ENCODE measurements around the gene PTPN1.

PTPN1 gene

DNA sequence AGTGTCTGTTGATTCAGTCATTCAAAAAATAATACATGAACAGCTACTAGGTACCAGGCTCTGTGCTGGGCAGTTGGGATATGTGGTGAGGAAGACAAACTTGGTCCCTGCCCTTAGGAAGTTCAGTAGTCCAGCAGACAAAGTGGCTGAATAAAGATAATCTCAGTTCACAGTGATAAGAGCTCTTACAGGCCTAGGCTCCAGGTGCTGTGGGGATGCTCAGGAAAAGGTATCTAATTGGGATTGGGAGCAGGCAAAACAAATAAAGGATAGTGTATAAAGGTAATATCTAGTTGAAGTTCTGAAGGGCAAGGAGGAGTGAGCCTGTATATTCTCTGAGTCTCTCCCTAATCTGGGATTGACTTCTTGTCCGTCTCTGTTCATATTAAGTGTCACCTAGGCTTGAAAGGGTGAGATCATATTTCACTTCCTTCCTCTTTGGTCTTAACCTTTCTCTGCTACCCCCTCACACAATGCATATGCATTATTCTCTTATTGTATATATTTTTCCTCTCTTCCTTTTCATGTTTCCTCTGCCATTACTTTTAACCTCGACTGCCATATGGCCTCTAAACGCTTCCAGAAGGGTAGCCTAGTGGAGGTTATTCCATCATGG, 13.5 kb downstream of the PTPN1 start:
- TF ChIP-seq, protein P1, sequence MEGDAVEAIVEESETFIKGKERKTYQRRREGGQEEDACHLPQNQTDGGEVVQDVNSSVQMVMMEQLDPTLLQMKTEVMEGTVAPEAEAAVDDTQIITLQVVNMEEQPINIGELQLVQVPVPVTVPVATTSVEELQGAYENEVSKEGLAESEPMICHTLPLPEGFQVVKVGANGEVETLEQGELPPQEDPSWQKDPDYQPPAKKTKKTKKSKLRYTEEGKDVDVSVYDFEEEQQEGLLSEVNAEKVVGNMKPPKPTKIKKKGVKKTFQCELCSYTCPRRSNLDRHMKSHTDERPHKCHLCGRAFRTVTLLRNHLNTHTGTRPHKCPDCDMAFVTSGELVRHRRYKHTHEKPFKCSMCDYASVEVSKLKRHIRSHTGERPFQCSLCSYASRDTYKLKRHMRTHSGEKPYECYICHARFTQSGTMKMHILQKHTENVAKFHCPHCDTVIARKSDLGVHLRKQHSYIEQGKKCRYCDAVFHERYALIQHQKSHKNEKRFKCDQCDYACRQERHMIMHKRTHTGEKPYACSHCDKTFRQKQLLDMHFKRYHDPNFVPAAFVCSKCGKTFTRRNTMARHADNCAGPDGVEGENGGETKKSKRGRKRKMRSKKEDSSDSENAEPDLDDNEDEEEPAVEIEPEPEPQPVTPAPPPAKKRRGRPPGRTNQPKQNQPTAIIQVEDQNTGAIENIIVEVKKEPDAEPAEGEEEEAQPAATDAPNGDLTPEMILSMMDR (IDR thresholded peaks at IDR 0.05; ENCODE audit: low read depth, low read length) = no peak
- no peak for DNase-seq (ENCODE audit: low read depth in 2 of 2)
- no peak overlapping the region for H3K4me3 ChIP-seq (replicated peaks in 1 of 2; ENCODE audit: low read depth in 2 of 2, low read length in 2 of 2)

DNA sequence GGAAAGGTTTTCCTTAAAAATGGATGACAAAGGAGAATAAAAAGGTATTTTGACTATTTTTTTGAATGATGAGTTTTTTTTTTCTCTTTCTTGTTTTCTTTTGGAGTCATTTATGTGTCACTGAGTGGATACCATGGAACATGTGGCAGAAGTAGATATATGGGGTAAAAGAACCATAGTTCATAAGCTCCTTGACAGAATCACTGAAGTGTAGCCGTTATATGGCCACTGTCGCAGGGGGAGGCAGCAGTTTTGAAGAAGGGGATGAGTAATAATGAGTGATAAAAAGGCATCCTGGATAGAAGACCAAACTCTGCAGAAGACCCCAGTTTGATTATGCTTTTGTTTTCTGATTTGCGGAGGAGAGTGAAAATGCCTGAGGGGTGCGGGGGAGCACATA, 15.5 kb downstream of the PTPN1 start:
- DNase-seq (ENCODE audit: low read depth in 2 of 2) = no peak
- H3K4me3 ChIP-seq (replicated peaks in 1 of 2; ENCODE audit: low read depth in 2 of 2, low read length in 2 of 2) = no peak overlapping the region
- TF ChIP-seq, protein P1 (IDR thresholded peaks at IDR 0.05; ENCODE audit: low read depth, low read length) = no peak

DNA sequence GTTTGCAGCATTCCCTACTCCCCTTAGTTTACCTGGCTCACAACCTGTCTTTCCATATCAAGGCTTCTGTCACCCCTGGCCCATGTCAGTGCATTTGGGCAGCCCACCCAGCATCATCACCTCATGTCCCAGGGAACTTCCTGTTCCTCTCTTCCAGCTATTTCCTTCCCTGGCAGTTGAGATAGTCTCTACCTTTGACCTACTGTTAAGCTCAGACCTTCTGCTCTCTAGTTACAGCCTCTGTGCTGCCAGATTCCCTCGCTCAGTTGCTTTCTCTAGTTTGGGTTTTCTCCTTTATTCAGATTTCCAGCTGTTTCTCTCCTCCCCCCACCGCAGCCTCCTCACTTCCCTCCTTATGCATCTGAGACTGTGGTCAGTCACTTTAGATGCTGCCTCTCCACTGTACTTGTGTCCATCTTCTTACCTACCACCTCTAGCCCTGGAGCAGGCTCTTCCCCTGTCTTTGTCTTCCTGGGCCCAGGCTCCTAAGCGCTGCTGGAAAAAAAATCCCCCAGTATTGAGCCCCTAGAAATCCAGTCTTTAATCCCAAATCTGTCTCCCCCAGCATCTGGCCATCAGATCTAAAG, 16.3 kb downstream of the PTPN1 start:
- DNase-seq (ENCODE audit: low read depth in 2 of 2) = peak in 1 of 2 donors; percentile 37
- TF ChIP-seq, protein P1 (IDR thresholded peaks at IDR 0.05; ENCODE audit: low read depth, low read length) = no peak
- no peak overlapping the region for H3K4me3 ChIP-seq (replicated peaks in 1 of 2; ENCODE audit: low read depth in 2 of 2, low read length in 2 of 2)

DNA sequence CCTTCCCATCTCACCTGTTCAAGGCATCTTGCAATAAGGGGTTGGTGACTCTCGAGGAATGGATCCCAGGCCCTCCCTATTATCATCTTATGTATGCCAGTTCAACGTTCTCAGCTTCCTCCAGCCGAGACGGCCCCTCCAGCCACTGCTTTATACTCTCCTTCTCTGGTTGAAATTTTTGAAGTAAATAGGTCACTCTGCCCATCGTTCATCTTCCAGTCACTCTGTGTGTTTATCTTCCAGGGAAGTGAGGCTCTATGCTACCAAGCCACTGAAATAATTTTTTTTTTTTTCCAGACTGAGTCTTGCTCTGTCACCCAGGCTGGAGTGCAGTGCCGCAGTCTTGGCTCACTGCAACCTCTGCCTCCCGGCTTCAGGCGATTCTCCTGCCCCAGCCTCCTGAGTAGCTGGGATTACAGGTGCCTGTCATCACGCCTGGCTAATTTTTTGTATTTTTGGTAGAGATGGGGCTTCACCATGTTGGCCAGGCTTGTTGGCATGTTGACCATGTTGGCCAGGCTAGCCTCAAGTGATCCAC, 17.0 kb downstream of the PTPN1 start:
- H3K4me3 ChIP-seq (replicated peaks in 1 of 2; ENCODE audit: low read depth in 2 of 2, low read length in 2 of 2) = no peak overlapping the region
- TF ChIP-seq, protein P1 (IDR thresholded peaks at IDR 0.05; ENCODE audit: low read depth, low read length) = no peak
- DNase-seq (ENCODE audit: low read depth in 2 of 2) = no peak

DNA sequence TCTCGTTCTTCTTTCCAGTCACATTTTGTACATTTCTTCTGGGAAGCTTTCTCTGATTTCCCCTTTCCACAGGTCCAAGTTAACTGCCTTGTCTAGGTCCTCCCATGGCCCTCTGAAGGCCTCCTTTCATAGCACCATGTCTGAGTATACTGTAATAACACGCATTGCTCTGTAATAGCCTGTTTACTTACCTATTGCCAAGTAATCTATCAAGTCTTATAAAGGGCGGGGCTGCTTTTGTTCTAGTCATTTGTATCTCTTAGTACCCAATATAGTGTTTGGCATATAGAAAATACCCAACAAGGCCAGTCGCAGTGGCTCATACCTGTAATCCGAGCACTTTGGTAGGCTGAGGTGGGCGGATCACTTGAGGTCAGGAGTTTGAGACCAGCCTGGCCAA, 17.9 kb downstream of the PTPN1 start:
- H3K4me3 ChIP-seq (replicated peaks in 1 of 2; ENCODE audit: low read depth in 2 of 2, low read length in 2 of 2) = no peak overlapping the region
- no peak for DNase-seq (ENCODE audit: low read depth in 2 of 2)
- TF ChIP-seq, protein P1 (IDR thresholded peaks at IDR 0.05; ENCODE audit: low read depth, low read length) = no peak

DNA sequence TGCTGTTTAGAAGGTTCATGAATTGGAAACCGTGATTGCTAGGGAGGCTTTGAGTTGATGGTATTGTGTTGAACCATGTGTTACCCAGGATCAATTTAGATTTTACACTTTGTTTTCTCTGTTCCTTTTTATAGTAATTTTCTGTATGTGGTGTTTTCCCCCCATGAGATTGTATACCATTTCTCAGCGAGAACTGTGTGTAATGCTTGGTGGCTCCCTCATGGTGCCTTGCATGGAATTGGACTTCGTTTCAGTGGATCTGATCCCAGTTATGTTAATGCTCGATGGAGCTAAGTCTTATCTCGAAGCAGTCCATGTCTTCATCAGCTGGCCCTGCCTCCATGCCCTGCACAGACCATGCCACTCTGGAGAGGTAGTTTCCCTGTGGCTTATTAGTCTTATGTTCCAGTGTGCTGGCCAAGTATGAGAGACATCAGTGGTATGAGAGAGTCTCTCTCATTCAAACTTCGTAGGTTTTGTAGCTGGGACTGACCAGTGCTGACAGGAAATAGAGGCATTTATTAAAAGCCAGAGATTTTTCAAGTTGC, 18.7 kb downstream of the PTPN1 start:
- TF ChIP-seq, protein P1 (IDR thresholded peaks at IDR 0.05; ENCODE audit: low read depth, low read length) = no peak
- DNase-seq (ENCODE audit: low read depth in 2 of 2) = peak; percentile 56 to 57
- H3K4me3 ChIP-seq (replicated peaks in 1 of 2; ENCODE audit: low read depth in 2 of 2, low read length in 2 of 2) = no peak overlapping the region
